Measurements from ENCODE around the gene CHP1.
"Not testable (repeated sequence)": the region's sequence is repeated elsewhere in the genome, so short reads cannot be mapped to it uniquely, and the experiment has no call there.

GRCh38 chr15:41301139-41301538, 70.1 kb downstream of the CHP1 start:
- not testable (repeated sequence) for TF ChIP-seq POLR2A, POLR2AphosphoS5, CTCF, EP300 (IDR thresholded peaks at IDR 0.05)
